NCI-H226 (cell line): ENCODE measurements around the gene ZNF211.
A peak's percentile ranks its signal among the peaks of the same experiment; 100 is the strongest.

Experiments used
- DNase-seq: peaks from one replicate; pipeline ENCODE4 v3.0.0-alpha.2; 2015

Gene ZNF211

GRCh38 chr19:57632987-57633831 is at the start of gene ZNF211:
Gene ZNF211, plus strand, starts transcription at chr19:57633168. Its CDS starts 179 bp downstream, at chr19:57633347.
- peak; percentile 96 for DNase-seq

DNA sequence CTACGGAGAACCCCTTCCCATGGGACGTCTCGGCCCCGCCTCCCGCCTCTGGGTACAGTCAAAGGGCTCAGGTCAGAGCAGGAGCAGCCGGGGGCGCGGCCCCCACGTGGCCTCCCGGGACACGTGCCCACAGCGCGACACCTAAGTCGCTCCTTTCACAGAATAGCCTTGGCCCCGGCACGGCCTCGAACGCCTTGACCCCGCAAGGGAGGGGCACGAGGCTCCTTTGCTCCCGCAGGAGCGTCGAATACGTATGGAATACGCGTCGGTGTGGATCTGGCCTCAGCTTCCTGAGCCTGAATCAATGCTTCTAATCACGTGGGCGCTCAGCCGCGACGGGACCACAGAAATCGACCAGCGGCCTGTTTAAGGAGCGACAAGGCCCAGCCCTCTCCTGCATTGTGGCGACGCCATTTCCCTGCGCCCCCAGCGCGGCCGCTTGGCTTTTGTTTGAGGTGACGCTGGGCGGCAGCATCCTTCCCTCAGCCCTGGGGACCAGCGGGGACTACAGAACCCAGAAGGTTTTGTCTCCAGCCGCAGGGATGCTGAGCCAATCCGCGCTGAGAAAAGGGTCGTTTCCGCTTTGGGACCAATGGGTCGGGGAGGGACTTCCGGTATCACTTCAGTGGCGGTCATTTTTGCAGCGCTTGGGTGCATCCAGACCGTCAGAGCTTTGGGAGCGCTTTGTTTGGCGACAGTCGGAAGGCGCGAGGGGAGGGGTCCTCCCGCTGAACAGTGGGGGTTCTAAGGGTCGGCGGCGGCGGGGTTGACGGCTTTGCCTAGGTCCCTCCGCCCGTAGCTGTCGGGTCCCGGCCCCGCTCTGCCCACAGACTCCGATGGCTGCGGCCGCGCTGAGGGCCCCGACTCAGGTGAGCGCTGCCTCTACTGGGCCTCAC is 49.2 kb upstream of the ZNF211 start, which contains the start of gene ZIK1:
Gene ZIK1 (plus strand): TSS at position 625 of the 896 bp plus-strand sequence. CDS start 212 bp downstream, at position 837.
- DNase-seq = no peak

DNA sequence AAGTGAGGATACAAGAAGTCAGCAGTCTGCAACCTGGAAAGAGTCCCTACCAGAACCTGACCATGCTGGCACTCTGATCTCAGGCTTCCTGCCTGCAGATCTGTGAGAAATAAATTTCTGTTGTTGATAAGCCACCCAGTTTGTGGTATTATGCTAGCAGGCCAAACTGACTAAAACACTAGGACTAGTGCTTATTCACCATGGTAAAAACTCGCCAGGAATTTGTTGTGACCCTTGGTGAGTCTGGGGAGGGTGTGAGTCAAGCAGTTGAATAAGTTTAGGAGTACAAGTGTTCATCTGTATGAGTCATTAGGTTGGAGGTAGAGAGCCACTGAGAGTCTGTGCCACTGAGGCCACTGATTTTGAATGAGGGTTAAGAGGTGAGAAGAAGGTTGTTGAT is 45.4 kb upstream of the ZNF211 start:
- peak; percentile 100 for DNase-seq

DNA sequence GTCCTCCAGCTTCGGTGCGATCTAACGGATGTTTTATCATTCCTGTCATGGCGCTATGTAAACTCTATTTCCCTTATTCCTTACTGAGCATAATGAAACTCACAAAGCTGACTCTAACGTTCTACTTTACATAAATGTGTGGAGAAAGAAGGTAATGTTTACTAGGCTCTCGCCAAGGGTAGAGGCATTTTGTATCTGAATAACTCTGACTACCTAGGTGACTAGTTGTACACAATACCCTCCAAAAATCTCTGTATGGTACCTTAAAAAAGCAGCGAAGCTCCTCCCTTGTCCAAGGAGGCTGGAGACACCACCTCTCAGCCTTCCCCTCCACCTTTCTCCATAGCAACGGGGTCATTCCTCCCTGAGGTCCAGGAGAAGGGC is 33.6 kb upstream of the ZNF211 start:
- DNase-seq = no peak

DNA sequence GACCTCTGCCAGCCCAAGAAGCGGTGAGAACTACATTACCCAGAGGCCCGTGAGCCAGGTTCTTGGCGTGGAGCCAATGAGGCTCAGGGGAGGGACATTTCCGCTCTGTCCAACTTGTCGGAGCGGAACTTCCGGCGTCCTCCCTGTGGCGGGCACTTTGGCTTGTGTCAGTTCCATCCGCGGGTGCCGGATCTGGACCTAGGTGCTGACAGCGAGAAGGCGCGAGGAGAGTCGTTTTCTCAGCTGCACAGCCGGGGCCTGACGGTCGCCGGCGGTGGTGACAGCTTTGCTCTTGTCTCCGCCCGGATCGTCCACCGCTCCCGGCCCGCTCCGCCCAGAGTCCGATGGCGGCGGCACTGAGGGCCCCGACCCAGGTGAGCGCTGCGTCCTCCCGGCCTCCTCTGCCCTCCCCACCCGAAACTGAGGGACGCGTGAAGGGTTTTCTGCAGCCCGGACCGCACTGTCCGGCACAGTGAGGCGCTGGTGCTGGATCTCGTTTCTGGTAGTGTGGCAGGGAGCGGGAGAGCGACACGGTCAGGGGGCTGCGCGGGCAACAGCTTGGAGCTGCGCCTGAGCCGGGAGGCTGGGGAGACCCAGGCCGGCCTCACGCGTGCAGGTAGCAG is 33.1 kb upstream of the ZNF211 start, which contains the start of gene ZNF530:
Gene ZNF530 (plus strand): TSS at position 125 of the 623 bp plus-strand sequence. CDS start 4,461 bp downstream, outside the sequence.
- peak; percentile 95 for DNase-seq

- DNase-seq = no peak
Measured at GRCh38 chr19:57606931-57607330, 26.0 kb upstream of the ZNF211 start.

DNA sequence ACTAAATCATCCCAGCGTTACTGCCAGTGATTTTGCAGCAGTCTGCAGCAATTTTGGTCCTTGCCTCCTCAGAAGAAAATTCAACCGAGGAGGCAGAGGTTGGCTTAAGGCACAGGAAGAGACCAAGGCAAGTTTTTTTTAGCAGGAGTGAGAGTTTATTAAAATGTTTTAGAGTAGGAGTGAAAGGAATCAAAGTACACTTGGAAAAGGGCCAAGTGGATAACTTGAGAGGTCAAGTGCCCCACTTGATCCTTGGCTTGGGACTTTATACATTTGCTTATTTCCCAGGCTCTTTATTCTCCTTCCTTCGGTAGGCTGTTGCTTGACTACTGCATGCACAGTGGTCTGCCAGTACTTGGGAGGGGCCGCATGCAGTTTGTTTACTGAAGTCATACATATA is 21.9 kb upstream of the ZNF211 start:
- DNase-seq = no peak

- DNase-seq = peak; percentile 92
Measured at GRCh38 chr19:57613941-57614743, 18.8 kb upstream of the ZNF211 start, which contains the start of gene ZNF134. Gene ZNF134, plus strand, starts transcription at chr19:57614242. Its CDS starts 5,227 bp downstream, at chr19:57619469.

- DNase-seq = no peak
Measured at GRCh38 chr19:57615346-57615745, 17.6 kb upstream of the ZNF211 start.

DNA sequence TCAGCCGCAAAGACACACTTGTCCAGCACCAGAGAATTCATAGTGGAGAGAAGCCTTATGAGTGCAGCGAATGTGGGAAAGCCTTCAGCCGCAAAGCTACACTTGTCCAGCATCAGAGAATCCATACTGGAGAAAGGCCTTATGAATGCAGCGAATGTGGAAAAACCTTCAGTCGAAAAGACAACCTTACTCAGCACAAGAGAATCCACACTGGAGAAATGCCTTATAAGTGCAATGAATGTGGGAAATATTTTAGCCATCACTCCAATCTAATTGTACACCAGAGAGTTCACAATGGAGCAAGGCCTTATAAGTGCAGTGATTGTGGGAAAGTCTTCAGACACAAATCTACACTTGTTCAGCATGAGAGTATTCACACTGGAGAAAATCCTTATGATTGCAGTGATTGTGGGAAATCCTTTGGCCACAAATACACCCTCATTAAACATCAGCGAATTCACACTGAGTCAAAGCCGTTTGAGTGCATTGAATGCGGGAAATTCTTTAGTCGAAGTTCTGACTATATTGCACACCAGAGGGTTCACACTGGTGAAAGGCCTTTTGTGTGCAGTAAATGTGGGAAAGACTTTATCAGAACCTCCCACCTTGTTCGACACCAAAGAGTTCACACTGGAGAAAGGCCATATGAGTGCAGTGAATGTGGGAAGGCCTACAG is 12.2 kb upstream of the ZNF211 start:
- DNase-seq = no peak

DNA sequence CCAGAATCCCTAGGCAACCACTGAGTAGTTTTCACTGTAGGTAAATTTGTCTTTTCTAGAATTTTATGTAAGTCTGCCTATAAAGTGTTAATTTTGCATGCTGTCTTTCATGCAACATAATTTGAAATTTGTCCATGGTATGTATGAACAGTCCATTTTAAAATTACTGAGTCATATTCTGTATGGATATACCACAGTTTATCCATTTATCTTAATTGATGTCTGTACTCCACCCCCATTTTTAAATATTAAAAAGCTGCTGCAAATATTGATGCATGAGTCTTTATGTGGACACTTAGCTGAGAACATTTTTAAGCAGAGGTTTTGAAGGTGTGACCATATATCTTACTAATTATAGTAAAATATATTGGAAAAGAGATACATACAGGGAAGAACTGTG is 9.9 kb upstream of the ZNF211 start:
- DNase-seq = no peak

DNA sequence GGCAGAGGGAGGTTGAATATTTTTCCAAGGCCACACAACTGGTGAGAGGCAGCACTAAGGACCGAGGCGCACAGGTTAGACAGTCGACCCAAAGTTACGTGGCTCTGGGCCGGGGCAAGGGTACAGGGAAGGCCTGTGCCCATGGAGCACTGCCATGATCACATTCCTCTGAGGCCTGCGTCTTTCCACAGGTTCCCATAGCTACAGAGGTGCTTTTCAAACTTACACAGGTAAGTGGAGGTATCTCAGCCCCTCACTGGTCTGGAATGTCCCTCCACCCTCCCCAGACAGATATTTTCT is 814 bp downstream of the ZNF211 start:
- DNase-seq = no peak

DNA sequence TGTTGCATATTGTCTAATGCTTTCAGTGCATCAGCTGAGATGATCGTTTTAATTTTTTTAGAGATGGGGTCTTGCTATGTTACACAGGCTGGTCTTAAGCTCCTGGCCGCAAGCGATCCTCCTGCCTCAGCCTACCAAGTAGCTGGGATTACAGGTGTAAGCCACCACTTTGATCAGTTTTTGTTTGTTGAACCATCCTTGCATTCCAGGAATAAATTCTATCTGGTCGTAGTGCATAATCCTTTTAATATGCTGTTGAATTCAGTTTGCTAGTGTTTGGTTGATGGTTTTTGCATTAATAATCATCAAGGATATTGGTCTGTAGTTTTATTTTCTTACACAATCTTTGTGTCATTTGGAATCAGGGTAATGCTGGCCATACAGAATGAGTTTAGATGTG is 4.4 kb downstream of the ZNF211 start:
- DNase-seq = no peak

DNA sequence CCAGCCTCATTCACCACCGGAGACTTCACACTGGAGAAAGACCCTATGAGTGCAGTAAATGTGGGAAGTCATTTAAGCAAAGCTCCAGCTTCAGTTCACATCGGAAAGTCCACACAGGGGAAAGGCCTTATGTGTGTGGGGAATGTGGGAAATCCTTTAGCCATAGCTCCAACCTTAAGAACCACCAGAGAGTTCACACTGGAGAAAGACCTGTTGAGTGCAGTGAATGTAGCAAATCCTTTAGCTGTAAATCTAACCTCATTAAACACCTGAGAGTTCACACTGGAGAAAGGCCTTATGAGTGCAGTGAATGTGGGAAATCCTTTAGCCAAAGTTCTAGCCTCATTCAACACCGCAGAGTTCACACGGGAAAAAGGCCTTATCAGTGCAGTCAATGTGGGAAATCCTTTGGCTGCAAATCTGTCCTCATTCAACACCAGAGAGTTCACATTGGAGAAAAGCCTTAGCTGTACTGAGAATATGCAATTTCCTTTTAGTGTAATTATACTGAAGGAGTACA is 8.8 kb downstream of the ZNF211 start:
- DNase-seq = no peak

GRCh38 chr19:57642396-57643046 is 9.6 kb downstream of the ZNF211 start:
- DNase-seq = no peak

GRCh38 chr19:57643734-57644133 is 10.8 kb downstream of the ZNF211 start:
- DNase-seq = no peak

- no peak for DNase-seq
Measured at GRCh38 chr19:57648331-57649003, 15.5 kb downstream of the ZNF211 start.

DNA sequence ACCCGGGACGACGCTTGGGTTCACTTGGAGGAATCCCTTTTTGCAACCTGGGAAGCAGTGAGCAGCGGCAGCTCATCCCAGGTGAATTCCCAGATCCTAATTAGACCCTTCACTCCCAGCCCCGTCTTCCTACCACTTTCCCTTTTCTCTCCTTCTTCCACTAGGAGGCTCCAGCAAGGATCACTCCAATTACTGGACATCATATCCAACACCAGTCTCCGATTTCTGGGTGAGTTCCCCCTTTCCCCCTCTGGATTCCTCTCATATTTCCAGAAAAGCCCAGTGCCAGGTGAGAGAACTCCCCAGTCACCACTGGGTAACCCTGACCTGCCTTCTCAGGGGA is 18.7 kb downstream of the ZNF211 start:
- DNase-seq = peak; percentile 60

GRCh38 chr19:57653689-57654088 is 20.7 kb downstream of the ZNF211 start:
- no peak for DNase-seq

DNA sequence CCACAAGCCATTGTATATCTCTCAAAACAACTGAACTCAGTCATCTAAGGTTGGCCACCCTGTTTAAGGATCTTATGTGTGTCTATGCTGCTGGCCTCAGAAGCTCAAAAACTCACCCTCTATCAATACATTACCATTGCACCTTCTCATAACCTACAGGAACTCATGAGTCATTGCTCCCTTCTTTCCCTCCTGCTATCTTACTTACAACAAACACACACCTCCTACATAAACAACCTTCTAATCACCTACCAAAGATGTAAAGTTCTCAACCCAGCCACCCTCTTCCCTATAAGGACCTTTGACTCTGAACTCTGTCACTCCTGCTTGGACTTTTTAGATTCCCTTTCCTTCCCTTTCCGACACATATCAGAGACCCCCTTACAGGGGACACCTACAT is 22.5 kb downstream of the ZNF211 start:
- DNase-seq = no peak
